ENCODE measurements around the gene NXN.
"Not testable (repeated sequence)": the region's sequence is repeated elsewhere in the genome, so short reads cannot be mapped to it uniquely, and the experiment has no call there.

Gene NXN

DNA sequence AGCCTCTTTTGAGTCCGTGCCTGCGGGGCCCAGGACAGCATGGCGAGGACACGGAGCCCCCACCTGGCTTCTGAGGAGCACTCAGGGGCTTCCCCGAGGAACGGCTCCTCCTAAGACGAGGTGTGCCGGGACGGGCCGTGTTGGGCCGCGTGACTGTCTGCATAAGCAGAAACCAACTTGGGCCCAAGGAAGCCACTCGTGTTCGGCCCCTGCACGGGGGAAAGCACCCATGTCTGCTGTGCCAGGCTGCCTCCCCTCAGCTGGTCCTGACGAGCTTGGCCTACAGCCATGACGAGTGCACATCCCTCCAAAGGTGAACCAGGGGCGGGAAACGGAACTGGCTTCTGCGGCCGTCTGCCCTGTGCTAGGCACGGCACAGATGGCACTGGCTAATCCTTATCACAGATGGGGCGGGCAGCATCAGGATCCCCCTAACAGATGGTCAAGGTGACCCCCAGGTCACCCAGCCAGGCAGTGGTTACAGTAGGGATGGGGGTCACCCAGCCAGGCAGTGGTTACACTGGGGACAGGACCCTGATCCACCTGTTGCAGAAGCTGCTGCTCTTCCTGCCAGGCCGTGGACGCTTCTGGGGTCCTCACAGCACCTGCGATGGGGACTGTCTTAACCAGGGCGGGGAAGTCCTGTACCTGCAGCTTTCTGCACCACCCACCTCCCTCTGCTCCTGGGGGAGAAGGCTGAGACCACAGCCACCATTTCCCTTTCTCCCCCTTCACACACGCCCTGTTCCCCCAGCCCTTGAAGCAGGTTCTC is 171.9 kb downstream of the NXN start:
- Histone ChIP-seq H3K9me3 (ENCODE audit: control insufficient read depth, low read length) (no peaks in the 10 kb centered on the region), H3K4me3 (ENCODE audit: low read length) (no peak overlapping the region), H3K27me3 (replicated peaks; ENCODE audit: control insufficient read depth, insufficient read depth, low read length) (no peaks in the 10 kb centered on the region), H3K4me1 (ENCODE audit: control insufficient read depth, insufficient read depth, low read length) (no peaks in the 10 kb centered on the region), H3K9ac (ENCODE audit: low read length) (no peak overlapping the region), H3K36me3 (ENCODE audit: control insufficient read depth, insufficient read depth, low read length, severe bottlenecking) (no peaks in the 10 kb centered on the region)
- DNase-seq (ENCODE audit: low read depth) = no peak

DNA sequence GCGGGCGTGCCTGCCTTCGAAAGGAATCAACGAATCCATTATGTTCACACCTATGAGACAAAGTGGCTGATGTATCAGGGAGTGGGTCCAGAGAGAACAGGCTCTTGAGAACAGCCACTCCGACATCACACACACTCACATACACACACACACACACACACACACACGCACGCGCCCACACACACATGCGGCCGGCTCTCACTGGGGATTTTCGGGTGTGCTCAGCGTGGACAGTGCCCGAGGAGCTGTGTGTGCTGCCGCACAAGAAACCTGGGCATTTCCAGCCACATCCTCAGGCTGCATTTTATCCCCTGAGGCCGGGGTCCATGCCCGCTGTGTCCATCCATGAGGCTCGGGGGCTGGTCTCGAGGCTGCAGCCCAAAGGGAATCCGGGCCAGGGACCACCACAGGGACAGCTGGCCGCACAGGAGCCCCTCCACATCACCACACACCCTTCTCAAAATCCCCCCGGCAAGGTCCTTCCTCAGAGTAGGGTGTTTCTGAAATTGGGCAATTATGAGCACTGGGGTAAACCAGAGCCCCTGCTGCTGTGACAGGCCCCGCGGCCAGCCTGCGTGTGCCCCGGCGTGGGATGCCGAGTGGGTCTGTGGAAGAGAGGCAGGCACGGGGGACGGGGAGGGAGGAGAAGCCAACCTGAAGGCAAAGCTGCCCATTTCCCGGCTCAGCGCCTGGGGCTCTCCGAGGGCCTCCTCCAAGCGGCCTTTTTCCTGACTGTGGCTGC is 172.6 kb downstream of the NXN start:
- Histone ChIP-seq H3K9ac (ENCODE audit: low read length) (no peak overlapping the region), H3K9me3 (ENCODE audit: control insufficient read depth, low read length) (no peaks in the 10 kb centered on the region), H3K36me3 (ENCODE audit: control insufficient read depth, insufficient read depth, low read length, severe bottlenecking) (no peaks in the 10 kb centered on the region), H3K4me3 (ENCODE audit: low read length) (no peak overlapping the region), H3K4me1 (ENCODE audit: control insufficient read depth, insufficient read depth, low read length) (peaks cover 3% of the 10 kb centered on the region), H3K27me3 (replicated peaks; ENCODE audit: control insufficient read depth, insufficient read depth, low read length) (no peaks in the 10 kb centered on the region)
- no peak for DNase-seq (ENCODE audit: low read depth)

DNA sequence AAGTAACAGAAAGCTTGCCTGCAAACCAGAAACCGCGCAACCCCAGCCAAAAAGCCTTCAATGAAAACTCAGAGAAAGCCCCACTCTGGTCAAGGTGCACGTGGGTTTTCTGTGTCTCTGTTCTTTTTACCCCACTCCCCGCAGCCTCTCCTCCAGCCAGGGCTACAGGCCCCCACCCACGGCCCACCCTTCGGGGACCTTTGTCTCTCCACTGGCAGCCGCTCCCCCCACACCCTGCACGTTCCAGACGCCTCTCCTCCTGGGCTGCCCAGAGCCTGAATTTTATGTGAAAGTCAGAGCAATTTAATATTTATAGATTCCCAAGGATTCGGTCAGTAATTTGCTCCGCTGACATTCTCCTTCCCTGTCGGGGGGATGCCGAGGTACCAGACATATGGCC is 173.2 kb downstream of the NXN start:
- H3K36me3 ChIP-seq (ENCODE audit: control insufficient read depth, insufficient read depth, low read length, severe bottlenecking) = no peaks in the 10 kb centered on the region
- H3K9ac ChIP-seq (ENCODE audit: low read length) = no peak overlapping the region
- H3K27me3 ChIP-seq (replicated peaks; ENCODE audit: control insufficient read depth, insufficient read depth, low read length) = no peaks in the 10 kb centered on the region
- no peak for DNase-seq (ENCODE audit: low read depth)
- peaks cover 3% of the 10 kb centered on the region for H3K4me1 ChIP-seq (ENCODE audit: control insufficient read depth, insufficient read depth, low read length)
- no peak overlapping the region for H3K4me3 ChIP-seq (ENCODE audit: low read length)
- no peaks in the 10 kb centered on the region for H3K9me3 ChIP-seq (ENCODE audit: control insufficient read depth, low read length)

DNA sequence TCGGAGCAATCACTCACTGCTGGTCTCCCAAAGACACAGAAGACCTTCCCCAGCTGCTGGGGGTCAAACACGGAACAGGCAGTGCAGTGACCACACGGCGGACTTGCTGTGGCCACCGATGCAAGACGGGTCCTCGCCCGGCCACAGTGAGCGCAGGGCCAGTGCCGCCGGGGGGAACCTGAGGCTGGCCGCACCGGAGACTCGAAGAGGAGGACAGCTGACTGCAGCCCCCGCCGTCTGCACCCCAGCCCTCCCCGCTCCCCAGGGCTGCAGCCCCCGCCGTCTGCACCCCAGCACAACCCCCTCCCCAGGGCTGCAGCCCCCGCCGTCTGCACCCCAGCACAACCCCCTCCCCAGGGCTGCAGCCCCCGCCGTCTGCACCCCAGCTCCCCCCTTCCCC is 173.7 kb downstream of the NXN start:
- H3K4me1 ChIP-seq (ENCODE audit: control insufficient read depth, insufficient read depth, low read length); H3K4me3 ChIP-seq (ENCODE audit: low read length); DNase-seq (ENCODE audit: low read depth); H3K36me3 ChIP-seq (ENCODE audit: control insufficient read depth, insufficient read depth, low read length, severe bottlenecking); H3K9me3 ChIP-seq (ENCODE audit: control insufficient read depth, low read length); H3K27me3 ChIP-seq (replicated peaks; ENCODE audit: control insufficient read depth, insufficient read depth, low read length); H3K9ac ChIP-seq (ENCODE audit: low read length): not testable (repeated sequence)

DNA sequence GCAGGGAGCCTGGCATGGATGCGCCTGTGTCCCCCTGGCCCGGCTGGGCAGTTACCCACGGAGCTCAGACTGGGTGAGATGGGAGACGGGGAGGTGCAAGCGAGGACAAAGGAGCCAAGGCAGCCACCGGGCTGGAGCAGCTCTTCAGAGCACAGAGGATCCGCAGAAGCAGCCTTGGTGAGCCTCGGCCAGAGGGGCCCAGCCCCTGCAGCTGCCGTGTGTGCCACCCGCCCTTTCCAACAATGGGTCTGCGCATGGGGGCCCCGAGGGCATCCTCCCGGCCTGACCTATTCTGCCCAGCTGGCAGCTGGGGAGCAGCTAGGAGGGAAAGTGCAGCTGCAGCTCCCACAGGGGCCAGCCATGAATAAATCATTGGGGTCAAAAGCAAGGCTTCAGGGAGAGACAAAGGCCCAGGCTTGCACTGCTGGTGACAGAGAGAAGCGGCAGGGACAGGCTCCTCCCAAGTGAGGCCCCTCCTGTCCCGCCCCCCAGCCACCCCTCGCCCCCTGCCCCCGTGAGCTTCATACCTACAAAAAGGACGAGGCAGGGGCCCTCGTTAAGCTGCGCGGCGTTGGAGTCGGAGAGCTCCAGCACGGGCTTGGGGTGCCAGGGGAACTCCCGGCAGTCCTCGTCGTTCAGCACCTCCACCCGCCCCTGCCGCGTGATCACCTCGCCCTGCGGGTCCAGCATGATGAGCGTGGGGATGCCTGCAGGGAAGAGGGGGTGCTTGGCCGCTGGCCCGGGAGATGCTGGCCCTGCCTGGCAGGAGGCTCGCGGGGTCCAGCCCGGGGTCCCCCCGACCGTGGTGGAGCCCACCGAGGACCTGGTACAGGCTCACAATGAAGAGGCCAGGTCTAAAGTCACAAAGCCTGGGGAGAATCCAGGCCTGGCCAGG is 174.8 kb downstream of the NXN start:
- H3K36me3 ChIP-seq (ENCODE audit: control insufficient read depth, insufficient read depth, low read length, severe bottlenecking) = no peaks in the 10 kb centered on the region

DNA sequence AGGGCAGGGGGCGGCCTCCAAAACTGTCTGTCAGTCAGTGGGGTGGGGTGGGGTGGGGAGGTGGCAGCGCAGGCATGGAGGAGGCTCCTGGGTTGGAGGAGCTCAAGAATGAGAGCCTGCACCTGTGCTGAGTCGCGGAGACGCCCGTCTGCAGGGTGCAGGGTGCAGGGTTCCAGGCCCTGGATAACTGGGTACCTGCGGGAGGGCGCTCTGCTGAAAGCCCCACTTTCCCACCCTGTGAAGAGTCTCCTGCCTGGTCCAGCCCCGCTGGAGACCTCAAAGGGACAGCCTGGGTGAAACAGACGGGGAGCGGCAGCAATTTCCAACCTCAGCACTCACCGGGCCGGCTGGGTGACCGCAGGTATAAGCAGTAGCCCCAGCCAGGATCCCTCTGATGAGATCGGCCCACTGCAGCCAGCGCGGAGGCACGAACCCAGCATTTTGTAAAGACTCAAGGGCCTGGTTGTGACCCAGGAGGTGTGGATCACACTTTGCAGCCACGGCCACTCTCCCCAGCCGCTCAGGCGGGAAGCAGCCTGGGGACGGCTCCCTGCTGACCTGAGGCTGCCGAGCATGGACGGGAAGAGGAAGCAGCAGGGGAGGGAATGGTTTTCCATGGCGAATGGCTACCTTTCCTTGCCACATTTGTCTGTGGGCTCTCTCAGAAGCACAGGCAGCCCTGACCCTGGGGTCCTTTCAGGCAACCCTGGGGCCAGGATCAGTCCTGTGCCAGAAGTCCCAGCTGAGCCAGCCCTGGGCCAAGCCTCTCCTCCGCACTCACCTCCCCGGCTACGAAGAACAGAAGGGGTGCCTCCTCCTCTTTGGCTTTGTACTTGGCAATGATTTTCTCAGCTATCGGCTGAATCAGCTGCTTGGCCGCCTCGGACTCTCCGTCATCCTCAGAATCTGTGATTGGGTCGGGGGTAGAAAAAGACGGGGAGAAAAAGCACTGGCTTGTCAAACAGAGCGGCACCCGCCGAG is 176.4 kb downstream of the NXN start:
- H3K36me3 ChIP-seq (ENCODE audit: control insufficient read depth, insufficient read depth, low read length, severe bottlenecking) = no peaks in the 10 kb centered on the region
- no peaks in the 10 kb centered on the region for H3K9me3 ChIP-seq (ENCODE audit: control insufficient read depth, low read length)
- H3K9ac ChIP-seq (ENCODE audit: low read length) = no peak overlapping the region
- peaks cover 3% of the 10 kb centered on the region for H3K4me1 ChIP-seq (ENCODE audit: control insufficient read depth, insufficient read depth, low read length)
- H3K27me3 ChIP-seq (replicated peaks; ENCODE audit: control insufficient read depth, insufficient read depth, low read length) = no peaks in the 10 kb centered on the region
- no peak overlapping the region for H3K4me3 ChIP-seq (ENCODE audit: low read length)
- DNase-seq (ENCODE audit: low read depth) = no peak

More for the DNA sequence above, 174.8 kb downstream of the NXN start:
- DNase-seq (ENCODE audit: low read depth) = no peak
- H3K4me1 ChIP-seq (ENCODE audit: control insufficient read depth, insufficient read depth, low read length) = peaks cover 3% of the 10 kb centered on the region
- no peak overlapping the region for H3K9ac ChIP-seq (ENCODE audit: low read length)
- no peaks in the 10 kb centered on the region for H3K27me3 ChIP-seq (replicated peaks; ENCODE audit: control insufficient read depth, insufficient read depth, low read length)
- no peaks in the 10 kb centered on the region for H3K9me3 ChIP-seq (ENCODE audit: control insufficient read depth, low read length)
- H3K4me3 ChIP-seq (ENCODE audit: low read length) = no peak overlapping the region

DNA sequence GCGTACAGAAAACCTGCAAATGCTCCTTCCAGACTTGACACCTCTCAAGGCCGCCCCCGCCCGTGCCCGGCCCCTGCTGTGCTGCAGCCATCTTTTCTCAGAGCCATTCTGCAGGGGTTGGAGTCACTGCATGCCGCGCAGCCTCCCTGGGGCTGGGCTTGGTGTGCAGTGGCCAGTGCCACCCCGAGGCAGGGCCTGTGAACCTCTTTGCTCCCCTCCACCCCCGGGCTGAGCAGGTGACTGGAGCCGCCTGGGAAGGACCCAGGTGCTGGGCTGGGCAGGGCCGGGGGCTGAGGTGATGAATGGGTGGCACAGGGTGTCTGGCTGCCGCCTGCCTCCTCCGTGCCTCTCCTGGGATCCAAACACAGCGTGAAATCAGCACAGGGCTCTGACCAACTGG is 177.1 kb downstream of the NXN start:
- no peak overlapping the region for H3K4me3 ChIP-seq (ENCODE audit: low read length)
- peaks cover 3% of the 10 kb centered on the region for H3K4me1 ChIP-seq (ENCODE audit: control insufficient read depth, insufficient read depth, low read length)
- H3K9me3 ChIP-seq (ENCODE audit: control insufficient read depth, low read length) = no peaks in the 10 kb centered on the region
- no peaks in the 10 kb centered on the region for H3K27me3 ChIP-seq (replicated peaks; ENCODE audit: control insufficient read depth, insufficient read depth, low read length)
- no peak overlapping the region for H3K9ac ChIP-seq (ENCODE audit: low read length)
- no peaks in the 10 kb centered on the region for H3K36me3 ChIP-seq (ENCODE audit: control insufficient read depth, insufficient read depth, low read length, severe bottlenecking)
- no peak for DNase-seq (ENCODE audit: low read depth)

DNA sequence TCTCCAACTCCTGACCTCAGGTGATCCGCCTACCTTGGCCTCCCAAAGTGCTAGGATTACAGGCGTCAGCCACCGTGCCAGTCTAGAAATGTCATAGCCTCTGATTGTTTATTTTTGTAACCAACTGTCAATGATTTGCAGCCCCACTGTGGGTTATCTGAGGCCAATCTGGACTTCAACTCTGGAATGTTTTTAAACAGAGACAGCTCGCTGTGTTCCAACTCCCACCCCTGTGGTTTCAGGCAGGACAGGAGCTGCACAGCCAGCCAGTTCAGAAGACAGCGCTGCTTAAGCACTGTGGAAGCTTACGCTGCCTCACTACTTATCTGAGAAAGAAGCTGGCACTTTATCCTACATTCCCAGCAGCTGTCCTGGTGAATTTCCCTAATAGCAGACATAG is 177.9 kb downstream of the NXN start:
- no peaks in the 10 kb centered on the region for H3K9me3 ChIP-seq (ENCODE audit: control insufficient read depth, low read length)
- H3K36me3 ChIP-seq (ENCODE audit: control insufficient read depth, insufficient read depth, low read length, severe bottlenecking) = no peaks in the 10 kb centered on the region

DNA sequence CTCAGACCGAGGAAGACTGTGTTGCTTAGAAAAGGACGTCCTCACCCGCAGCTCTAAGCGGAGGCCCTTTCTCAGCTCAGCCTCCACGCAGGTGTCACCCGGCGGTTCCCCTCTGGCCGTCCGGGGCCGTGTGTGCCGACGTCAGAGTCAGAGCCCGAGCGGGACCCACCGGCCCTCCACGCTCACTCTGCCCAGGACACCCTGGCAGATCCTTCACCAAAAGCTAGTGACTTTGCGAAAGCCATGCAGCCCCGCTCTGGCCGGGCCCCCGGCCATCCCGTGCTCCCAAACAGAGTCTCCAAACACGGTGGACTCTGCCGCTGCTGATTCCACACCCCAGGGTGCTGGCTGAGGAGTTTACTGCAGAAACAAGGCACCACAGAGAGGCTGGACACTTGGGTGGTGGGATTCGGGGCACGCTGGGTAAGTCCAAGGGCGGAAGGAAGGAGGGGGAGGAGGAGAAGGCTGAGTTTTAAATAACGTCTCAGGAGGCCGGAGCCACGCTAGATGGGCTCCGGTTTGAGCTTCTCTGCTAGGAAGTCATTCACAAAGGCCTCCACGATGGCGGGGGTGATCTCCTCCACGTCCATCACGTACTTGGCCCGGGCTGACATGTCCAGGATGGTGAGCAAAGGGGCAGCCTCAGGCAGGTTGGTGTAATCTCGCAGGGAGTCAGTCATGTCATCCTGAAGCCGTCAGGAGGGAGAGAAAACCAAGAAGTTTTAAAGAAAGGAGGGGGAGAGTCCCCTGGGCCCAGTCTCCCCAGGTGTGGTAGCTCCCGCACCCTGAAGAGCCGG is 178.9 kb downstream of the NXN start:
- Histone ChIP-seq H3K4me3 (ENCODE audit: low read length) (no peak overlapping the region), H3K27me3 (replicated peaks; ENCODE audit: control insufficient read depth, insufficient read depth, low read length) (no peaks in the 10 kb centered on the region), H3K4me1 (ENCODE audit: control insufficient read depth, insufficient read depth, low read length) (peaks cover 3% of the 10 kb centered on the region), H3K9me3 (ENCODE audit: control insufficient read depth, low read length) (no peaks in the 10 kb centered on the region), H3K9ac (ENCODE audit: low read length) (no peak overlapping the region), H3K36me3 (ENCODE audit: control insufficient read depth, insufficient read depth, low read length, severe bottlenecking) (no peaks in the 10 kb centered on the region)
- no peak for DNase-seq (ENCODE audit: low read depth)

More for the DNA sequence above, 177.9 kb downstream of the NXN start:
- DNase-seq (ENCODE audit: low read depth) = no peak
- Histone ChIP-seq H3K9ac (ENCODE audit: low read length) (no peak overlapping the region), H3K4me3 (ENCODE audit: low read length) (no peak overlapping the region), H3K27me3 (replicated peaks; ENCODE audit: control insufficient read depth, insufficient read depth, low read length) (no peaks in the 10 kb centered on the region), H3K4me1 (ENCODE audit: control insufficient read depth, insufficient read depth, low read length) (peaks cover 3% of the 10 kb centered on the region)

DNA sequence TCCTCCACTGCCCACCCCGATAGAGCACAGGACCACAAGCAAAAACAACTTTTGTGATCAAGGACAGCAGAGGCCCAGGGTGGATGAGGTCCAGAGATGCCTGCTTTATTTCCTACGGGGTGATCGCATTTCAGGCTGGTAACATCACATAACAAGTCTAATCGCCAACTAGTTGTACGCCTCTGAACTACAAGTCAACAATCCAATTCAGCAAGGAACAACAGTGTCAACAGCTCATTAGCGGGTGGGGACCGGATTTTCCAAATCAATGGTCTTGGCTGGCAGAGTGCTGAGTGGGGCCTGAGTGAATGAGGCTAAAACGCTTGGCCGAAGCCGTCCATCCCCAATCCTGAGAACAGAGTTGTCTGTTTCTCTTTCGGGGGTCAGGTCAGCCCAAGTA is 180.3 kb downstream of the NXN start:
- Histone ChIP-seq H3K4me1 (ENCODE audit: control insufficient read depth, insufficient read depth, low read length) (peaks cover 11% of the 10 kb centered on the region), H3K36me3 (ENCODE audit: control insufficient read depth, insufficient read depth, low read length, severe bottlenecking) (no peaks in the 10 kb centered on the region), H3K27me3 (replicated peaks; ENCODE audit: control insufficient read depth, insufficient read depth, low read length) (no peaks in the 10 kb centered on the region), H3K4me3 (ENCODE audit: low read length) (no peak overlapping the region), H3K9me3 (ENCODE audit: control insufficient read depth, low read length) (no peaks in the 10 kb centered on the region), H3K9ac (ENCODE audit: low read length) (no peak overlapping the region)
- DNase-seq (ENCODE audit: low read depth) = no peak
